Stimulated activated CD8-positive, alpha-beta memory T cell treated with anti-CD3 and anti-CD28 coated beads, Interleukin-12 subunit alpha, Interleukin-12 subunit beta, amount 100 ng/mL, for 24 hours (primary cell): ENCODE measurements around the gene ANGPTL8.

Experiments
- DNase-seq: peaks from one replicate; pipeline ENCODE4 v3.0.0-alpha.2; 2020; ENCODE audit errors: extremely low read depth

The ANGPTL8 gene

GRCh38 chr19:11236324-11237301 lies 2.8 kb upstream of the ANGPTL8 start:
- no peak for DNase-seq

- no peak for DNase-seq
These were observed 2.1 kb upstream of the ANGPTL8 start for GRCh38 chr19:11237321-11237720.

- no peak for DNase-seq
These were observed 1.4 kb upstream of the ANGPTL8 start for GRCh38 chr19:11238041-11238440.

GRCh38 chr19:11238781-11239376 lies 540 bp upstream of the ANGPTL8 start:
- no peak for DNase-seq

GRCh38 chr19:11240008-11240444 lies 607 bp downstream of the ANGPTL8 start:
- no peak for DNase-seq

- DNase-seq = no peak
These were observed 2.6 kb downstream of the ANGPTL8 start for GRCh38 chr19:11242025-11242424.

- peak; percentile 68 for DNase-seq
These were observed 3.7 kb downstream of the ANGPTL8 start for GRCh38 chr19:11242864-11243797.

- no peak for DNase-seq
These were observed 4.4 kb downstream of the ANGPTL8 start for GRCh38 chr19:11243798-11244169.

GRCh38 chr19:11244846-11245589 lies 5.6 kb downstream of the ANGPTL8 start:
- no peak for DNase-seq

- DNase-seq = no peak
These were observed 7.5 kb downstream of the ANGPTL8 start for GRCh38 chr19:11246941-11247340.

GRCh38 chr19:11247391-11247790 lies 8.0 kb downstream of the ANGPTL8 start:
- DNase-seq = no peak

GRCh38 chr19:11247934-11248333 lies 8.5 kb downstream of the ANGPTL8 start:
- no peak for DNase-seq

- DNase-seq = no peak
These were observed 9.4 kb downstream of the ANGPTL8 start for GRCh38 chr19:11248852-11249251.

- DNase-seq = no peak
These were observed 11.8 kb downstream of the ANGPTL8 start for GRCh38 chr19:11251217-11251616.

- no peak for DNase-seq
These were observed 12.4 kb downstream of the ANGPTL8 start for GRCh38 chr19:11251650-11252314.

GRCh38 chr19:11252665-11253355 lies 13.4 kb downstream of the ANGPTL8 start:
- DNase-seq = no peak

GRCh38 chr19:11254666-11255065 lies 15.2 kb downstream of the ANGPTL8 start:
- no peak for DNase-seq

- no peak for DNase-seq
These were observed 16.8 kb downstream of the ANGPTL8 start for GRCh38 chr19:11256189-11256588.

- no peak for DNase-seq
These were observed 18.5 kb downstream of the ANGPTL8 start for GRCh38 chr19:11257846-11258380.

GRCh38 chr19:11260996-11261395 lies 21.6 kb downstream of the ANGPTL8 start:
- no peak for DNase-seq
